GM21360 (cell line): Measurements from ENCODE around the gene ATXN3.
A peak's percentile ranks its signal among the peaks of the same experiment; 100 is the strongest.
"Not testable (repeated sequence)": the region's sequence is repeated elsewhere in the genome, so short reads cannot be mapped to it uniquely, and the experiment has no call there.

Experiments
- ATAC-seq: cut with Tn5 transposase; IDR thresholded peaks from one replicate; pipeline ENCODE4 v1.9.1; 2021; ENCODE audit warnings: mild to moderate bottlenecking, moderate library complexity; ENCODE audit not compliant: unreplicated experiment

The ATXN3 gene

DNA sequence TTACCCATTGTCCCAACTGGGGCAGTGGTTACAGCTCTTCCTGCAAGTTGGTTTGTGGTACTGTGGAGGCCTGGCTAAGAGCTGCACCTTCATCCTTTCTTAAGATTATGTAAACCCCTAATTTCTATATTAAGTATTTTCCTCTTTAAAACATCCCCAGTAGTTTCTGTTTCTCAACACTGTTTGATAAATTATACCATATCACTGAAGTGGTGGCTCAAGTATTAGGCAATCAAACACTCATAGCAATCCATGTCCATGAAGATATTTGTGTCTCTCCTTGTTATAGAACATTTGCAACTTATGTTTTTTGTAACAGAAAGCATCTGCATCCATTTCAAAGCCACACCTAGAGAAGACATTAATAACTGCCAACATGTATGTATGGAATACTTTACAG, 31.8 kb downstream of the ATXN3 start:
- no peak for ATAC-seq

DNA sequence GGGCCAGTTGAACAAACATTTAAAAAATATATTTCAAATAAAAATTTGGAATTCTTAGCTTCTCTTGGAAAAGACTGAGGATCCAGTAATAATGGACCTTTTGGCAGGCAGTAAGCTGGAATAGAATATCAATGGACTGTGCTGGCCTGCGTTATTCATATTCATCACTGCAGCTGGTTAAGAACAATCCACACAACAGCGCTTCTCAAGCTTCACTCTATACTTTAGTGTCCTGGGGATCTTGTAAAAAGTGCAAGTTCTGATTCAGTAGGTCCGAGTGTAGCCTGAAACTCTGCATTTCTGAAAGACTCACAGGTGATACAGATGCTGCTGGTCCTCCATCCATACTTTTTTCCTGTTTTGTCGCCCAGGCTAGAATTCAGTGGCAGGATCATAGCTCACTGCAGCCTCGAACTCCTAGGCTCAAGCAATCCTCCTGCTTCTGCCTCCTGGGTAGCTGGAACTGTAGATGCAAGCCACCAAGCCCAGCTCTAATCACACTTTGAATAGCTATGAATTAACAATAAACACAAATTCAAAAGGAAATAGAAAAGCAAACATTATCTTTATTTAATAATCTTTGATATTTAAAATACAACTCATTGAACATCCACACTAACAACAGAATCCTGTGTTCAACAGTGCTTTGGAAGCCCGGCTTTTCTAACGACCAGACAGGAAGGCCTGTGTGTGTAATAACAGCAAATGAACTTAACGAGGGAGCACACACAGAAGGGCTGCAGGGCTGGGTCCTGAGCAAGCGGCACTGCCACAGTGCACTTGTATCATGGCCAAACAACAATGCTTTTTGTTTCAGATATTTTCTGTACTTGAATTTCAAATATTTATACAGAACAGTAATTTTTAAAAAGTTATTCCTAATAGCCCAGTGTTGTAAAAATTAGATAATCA, 48.1 kb downstream of the ATXN3 start:
- ATAC-seq, result no peak

DNA sequence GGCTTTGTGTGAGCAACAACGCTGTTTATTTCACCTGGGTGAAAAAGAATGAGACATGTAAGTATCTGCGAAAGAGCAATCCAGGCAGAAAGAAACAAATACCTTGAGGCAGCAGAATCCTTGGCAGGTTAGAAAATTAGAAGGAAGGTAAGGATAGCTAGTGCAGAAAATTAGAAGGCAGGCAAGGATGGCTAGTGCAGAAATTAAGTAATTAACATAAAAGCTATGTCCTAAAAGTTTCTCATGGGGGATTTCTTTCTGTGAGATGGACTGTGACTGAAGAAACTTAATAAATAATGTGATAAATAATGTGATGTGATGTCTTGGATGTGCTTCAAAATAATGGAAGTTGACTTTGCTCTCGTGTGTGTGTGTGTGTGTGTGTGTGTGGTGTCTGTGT, 56.6 kb downstream of the ATXN3 start:
- ATAC-seq, result no peak

DNA sequence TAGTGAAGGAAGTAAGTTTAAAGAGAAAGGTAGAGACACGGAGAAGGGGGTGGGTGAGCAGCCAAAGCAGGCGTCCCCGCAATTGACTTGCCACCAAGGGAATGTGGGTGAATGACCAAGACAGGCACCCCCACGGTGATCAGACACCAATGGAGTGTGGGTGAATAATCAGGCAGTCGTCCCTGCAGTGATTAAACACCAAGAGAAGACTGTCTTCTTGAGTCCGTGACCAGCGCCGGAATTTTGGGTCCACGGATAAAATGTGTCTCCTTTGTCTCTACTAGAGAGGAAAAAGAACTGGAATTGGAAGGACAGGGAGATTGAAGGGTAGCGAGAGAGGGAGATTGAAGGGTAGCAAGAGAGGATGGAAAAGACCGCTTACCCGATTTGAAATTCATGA, 57.2 kb downstream of the ATXN3 start:
- ATAC-seq, result not testable (repeated sequence)

DNA sequence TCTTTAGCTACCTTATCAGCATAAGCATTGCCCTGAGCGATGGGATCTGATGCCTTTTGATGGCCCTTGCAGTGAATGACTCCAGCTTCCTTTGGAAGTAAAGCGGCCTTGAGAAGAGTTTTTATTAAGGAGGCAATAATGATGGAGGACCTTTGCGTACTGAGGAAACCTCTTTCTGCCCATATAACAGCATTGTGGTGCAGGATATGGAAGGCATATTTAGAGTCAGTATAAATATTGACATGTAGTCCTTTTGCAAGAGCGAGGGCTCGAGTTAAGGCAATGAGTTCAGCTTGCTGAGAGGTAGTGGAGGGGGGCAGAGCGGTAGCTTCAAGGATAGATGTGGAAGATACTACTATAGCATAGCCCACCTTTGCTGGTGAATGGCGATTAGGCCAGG, 60.5 kb downstream of the ATXN3 start:
- ATAC-seq, result not testable (repeated sequence)

DNA sequence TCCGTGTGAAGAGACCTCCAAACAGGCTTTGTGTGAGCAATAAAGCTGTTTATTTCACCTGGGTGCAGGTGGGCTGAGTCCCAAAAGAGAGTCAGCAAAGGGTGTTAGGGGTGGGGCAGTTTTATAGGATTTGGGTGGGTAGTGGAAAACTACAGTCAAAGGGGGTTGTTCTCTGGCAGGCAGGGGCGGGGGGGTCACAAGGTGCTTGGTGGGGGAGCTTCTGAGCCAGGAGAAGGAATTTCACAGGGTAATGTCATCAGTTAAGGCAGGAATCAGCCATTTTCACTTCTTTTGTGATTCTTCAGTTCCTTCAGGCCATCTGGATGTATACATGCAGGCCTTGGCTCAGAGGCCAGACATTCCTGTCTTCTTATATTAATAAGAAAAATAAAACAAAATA, 64.6 kb downstream of the ATXN3 start:
- not testable (repeated sequence) for ATAC-seq

DNA sequence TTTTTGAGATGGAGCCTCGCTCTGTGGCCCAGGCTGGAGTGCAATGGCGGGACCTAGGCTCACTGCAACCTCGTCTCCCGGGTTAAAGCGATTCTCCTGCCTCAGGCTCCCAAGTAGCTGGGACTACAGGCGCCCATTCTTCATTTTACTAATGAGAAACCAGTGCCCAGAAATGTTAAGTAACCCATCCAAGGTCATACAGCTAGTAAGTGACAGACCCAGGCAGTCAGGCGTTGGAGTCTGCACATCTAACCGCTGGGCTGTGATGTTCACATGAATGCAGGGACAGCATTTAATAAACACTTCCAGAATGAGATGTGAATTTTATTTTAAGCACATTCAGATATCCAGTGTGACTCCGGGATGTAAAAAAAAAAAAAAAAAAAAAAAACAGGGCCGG, 65.2 kb downstream of the ATXN3 start:
- ATAC-seq, result no peak

DNA sequence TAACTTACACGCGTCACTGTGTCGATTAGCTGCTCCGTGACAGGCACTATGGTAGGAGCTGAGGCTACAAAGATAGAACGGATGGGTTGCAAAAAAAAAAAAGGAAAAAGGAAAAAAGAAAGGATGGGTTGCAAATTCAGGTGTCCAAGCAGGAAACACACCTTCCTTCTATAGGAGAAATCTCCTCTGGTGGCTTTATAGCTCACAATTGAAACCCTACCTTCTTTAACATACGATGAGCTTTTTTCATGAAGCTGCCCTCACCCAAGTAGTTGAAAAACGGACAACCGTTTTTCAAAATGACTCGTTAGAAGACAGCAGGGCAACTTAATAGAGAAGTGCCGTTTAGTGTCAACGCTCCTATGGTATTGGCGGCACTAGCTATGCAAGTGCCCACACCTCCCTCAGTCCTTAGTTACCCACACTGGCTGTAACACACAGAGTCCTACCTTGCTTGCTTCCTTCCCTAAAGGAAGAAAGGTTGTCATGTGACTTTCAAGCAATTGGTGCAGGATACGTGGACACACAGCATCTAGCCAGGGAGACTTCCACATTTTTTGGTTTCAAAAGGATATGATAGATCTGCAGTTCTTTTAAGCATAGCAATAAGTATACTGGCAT, 65.8 kb downstream of the ATXN3 start:
- ATAC-seq, result no peak

DNA sequence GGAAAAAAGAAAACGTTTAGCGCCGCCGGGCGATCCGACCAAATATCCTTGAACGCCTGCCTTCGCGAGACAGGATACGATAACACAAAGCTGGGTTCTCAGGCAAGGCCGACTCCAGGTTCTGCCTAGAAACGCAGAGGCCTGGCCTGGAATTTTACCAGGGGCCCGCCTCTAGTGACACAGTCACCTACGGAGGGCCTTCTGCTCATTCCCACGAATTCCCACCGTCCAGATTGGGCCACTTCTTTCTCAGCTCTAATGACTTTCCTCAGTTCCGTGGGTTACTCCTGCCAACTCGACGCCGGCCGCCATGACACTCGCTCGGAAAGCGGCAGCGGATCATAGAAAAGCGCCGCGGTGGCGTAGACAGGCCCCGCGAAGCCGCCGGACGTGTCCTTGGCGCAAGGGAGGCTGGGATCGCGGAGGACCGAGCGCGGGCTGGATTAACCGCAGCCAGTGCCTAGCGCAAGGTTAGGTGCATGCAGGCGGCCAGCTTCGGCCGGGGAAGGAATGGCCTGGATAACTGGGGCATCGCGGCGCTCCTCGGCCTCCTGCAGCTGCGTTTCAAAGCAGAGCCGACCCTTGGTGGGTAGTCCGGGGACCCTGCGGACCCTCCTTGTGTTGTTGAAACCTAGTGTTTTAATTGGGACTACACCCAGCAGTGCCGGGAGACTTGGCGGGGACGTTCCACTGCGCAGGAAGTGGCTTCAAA, 66.5 kb downstream of the ATXN3 start, which contains the start of gene TRIP11:
TRIP11 (minus strand) TSS at position 341 of the 712 bp plus-strand sequence. CDS start 374 bp downstream, outside the sequence.
- peak; percentile 95 for ATAC-seq

DNA sequence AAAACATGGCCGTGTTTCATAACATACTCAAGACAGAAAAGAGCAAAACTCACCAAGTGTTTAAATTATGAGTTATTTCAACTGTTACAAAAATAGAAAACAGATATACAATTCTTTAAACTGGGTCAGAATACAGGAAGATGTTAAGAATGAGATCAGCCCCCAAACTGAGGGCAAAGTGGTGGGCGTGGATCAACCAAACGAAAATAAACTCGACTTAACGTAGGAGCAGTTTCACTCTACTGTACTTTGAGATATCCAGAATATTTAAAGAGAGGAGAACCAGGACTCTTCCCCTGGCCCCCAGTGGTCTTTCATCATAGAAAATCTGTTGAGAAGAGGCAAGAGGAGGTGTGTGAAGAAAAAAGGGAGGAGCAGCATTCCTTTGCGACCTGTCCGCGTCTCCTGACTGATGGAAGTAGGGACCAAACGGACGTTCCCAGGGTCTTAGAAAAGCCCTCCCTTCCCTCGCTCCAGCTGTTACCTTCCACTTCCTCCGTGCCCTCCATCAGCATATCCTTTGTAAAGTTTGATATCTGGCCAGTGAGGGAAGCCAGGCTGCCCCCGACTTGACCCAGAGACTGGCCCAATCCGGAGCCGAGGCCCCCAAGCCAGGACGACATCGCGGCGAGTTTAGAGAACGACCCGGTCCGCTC, 67.2 kb downstream of the ATXN3 start:
- ATAC-seq, result peak; percentile 21

DNA sequence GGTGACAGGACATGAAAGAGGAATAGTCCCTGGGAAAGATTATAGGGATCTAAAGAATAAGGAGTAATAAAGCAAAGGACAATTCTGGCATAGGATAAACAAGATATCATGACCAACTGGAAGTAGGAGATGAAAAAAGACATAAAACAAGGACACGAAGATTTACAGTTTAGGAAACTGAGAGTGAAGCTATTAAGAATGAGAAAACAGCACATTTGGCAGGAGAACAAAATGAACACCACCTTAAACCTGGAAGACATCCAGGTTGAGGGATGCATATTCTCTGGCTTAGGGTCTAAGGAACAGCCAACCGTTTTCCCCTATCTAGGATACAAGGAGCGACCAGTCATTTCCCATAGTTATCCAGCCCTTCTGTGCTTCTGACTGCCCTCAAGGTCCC, 68.4 kb downstream of the ATXN3 start:
- ATAC-seq, result no peak

DNA sequence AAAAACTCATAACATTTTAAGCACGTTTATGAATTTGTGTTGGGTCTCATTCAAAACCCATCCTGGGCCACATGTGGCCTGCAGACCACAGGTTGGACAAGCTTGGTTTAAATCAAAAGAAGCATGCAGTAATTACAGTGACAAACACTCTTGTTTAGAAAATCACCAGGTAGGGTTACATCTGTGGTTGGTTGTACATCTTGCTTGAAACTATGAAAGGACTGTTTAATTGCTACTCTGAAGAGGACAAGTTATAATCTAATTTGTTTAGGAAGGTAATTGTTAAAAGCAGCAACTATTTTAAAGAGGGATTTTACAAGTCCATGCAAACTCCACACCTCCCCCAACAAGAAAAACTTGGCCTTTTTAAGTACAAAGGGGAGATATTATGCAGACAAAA, 70.5 kb downstream of the ATXN3 start:
- ATAC-seq, result no peak

DNA sequence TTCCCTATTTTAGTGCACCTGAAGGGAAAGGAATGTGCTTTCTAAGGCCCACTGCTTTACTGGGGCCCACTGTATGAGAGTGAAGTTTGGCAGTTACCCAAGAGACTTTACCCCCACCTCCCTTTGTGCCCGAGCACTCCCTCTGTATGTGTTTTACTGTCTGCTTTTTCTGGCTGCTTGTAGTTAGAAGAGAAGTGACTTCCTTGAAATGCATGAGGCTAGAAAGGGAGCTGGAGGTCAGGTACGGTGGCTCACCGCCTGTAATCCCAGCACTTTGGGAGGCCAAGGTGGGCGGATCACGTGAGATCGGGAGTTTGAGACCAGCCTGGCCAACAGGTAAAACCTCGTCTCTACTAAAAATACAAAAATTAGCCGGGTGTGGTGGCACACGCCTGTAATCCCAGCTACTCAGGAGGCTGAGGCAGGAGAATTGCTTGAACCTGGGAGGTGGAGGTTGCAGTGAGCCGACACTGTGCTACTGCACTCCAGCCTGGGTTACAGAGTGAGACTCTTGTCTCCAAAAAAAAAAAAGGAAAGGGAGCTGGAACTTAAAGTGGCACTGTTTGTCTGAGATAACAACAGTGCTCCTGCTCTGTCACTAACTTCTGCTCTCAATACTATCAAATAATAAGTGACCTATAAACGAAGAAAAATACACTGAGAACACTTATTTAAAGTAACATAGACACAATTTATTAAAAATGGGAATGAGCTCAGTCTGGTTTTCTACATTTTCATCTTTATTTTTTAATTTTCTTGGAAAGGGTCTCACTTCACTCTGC, 72.3 kb downstream of the ATXN3 start:
- ATAC-seq, result no peak

DNA sequence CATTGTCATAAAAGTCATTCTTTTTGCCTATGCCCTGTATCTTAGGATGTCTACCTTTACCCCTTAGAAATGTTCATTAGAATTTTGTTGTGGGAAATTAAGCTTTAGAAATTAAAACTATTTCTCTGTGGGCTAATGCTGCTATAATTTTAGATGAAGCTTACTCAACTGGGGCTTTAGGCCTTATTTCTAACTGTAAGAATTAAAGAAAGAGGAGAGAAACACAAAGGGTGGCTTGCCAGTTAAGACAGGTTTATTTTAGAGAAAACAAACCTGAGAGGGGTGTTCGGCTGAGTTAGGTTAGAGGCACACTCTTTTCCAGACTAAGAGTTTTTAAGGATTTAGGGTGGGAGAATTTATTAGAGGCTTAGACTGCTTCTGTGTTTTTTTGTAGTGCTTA, 72.9 kb downstream of the ATXN3 start:
- ATAC-seq, result no peak

DNA sequence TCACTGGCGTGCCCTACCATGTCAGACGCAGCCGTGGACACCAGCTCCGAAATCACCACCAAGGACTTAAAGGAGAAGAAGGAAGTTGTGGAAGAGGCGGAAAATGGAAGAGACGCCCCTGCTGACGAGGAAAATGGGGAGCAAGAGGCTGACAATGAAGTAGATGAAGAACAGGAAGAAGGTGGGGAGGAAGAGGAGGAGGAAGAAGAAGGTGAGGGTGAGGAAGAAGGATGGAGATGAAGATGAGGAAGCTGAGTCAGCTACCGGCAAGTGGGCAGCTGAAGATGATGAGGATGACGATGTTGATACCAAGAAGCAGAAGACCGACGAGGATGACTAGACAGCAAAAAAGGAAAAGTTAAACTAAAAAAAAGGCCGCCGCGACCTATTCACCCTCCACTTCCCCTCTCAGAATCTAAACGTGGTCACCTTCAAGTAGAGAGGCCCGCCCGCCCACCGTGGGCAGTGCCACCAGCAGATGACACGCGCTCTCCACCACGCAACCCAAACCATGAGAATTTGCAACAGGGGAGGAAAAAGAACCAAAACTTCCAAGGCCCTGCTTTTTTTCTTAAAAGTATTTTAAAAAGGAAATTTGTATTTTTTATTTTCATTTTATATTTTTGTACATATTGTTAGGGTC, 79.7 kb downstream of the ATXN3 start:
- no peak for ATAC-seq

DNA sequence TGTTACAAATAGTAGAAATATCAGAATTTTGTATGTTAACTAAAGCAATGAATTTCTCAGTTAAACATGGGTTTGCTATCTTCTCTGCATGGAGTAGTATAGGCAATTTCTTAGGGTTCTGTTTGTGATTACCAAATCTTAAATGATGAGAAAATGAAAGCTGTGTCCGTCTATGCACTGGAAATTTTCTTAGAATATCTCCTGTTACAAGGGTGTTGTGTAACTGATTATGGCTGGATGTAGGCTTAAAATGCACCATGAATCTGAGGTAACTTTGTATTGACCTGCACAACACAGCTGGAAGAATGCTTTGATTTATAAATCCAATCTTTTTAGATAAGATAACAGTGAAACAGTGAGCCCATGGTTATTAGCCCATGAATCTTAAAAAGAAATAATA, 84.3 kb downstream of the ATXN3 start:
- no peak for ATAC-seq

DNA sequence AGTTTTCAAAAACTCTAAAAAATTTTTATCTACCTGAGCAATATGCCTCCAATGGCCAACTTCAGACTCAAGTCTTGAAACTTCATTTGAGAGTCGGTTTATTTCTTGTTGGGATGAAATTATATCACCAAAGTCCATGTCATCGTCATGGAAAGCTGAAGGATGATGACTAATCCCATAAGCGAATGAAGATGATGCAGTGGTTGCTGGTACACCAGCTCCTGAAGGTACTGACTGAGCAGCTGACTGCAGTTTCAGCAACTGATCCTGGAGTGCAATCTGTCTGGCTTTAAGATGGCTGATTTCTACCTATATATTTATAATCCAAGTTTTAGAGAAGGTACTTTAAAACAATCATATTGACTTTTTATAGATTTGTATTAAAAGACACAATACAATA, 84.9 kb downstream of the ATXN3 start:
- no peak for ATAC-seq

DNA sequence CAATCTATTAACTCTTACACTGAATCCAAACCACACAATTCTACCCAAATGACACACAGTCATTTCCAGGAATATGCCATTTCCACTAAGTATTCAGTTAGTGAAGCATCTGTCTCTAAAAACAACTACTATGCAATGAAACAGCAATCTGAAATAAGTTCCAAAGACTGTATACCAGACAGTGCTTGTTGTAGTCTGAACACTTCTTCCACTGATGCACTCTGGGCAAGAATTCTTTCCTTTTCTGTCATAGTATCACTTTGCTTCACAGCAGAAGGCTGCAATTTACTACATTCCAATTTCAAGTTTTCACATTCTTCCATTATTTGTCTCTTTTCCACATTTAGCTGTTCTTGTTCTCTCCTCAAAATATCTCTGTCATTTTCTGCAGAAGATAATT, 92.3 kb downstream of the ATXN3 start:
- ATAC-seq, result no peak

DNA sequence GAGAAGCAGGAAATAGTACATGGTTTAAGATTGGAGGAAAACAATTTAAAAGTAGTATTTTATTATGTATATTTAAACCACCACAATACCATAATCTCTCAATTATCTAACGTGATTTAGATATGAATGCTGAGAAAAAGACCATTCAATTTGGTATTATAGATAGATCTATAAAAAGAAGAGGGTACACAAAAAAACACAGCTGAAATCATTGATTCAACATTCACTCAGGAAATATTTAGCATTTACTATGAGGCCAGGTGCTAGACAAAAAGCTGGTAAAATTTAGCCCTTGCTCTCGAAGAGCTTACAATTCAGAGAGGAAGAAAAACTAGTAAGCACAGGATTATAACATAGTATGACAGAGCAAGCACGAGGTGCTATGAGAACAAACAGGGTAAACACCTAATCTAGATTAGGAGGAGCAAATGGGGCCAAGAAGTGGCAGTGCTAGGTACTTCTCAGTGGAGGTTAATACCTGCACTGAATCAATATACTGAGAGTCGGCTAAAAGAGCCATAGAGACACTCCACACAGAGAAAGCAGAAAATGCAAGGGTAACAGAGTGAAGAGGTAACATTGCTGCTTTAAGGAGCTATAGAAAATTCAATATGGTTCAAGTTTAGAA, 94.1 kb downstream of the ATXN3 start:
- ATAC-seq, result no peak
